Neural cell (in vitro differentiated cells): ENCODE data around the gene SYT1. TPM values are rescaled to one million over a fixed set of nuclear protein-coding genes. Genes with fewer than 3 reads are reported as not detected.

Experiments used
- H2AFZ ChIP-seq: fragments of 200-600, 300-800 bp; sonication (generic), shearing (Covaris generic); 2 replicates; pipeline ENCODE4 v1.6.0; 2014; ENCODE audit warnings: low read depth, mild to moderate bottlenecking, antibody characterized with exemption, low read length, moderate library complexity
- H3F3A ChIP-seq: fragments of 200-600 bp; shearing (Covaris generic); 2 replicates; pipeline ENCODE4 v1.6.1; 2016; ENCODE audit warnings: mild to moderate bottlenecking, moderate library complexity, mixed read lengths, antibody characterized with exemption, low read length; ENCODE audit not compliant: insufficient read depth, poor library complexity, severe bottlenecking
- H3K27ac ChIP-seq: fragments of 200-600, 300-800 bp; sonication (generic), shearing (Covaris generic); 2 replicates; pipeline ENCODE4 v1.5.1; 2014; ENCODE audit warnings: mild to moderate bottlenecking, low read length, moderate library complexity
- H3K27me3 ChIP-seq: fragments of 300-800, 200-600 bp; sonication (generic), shearing (Covaris generic); 2 replicates; pipeline ENCODE4 v1.6.0; 2014; ENCODE audit warnings: mild to moderate bottlenecking, low read depth, low read length, moderate library complexity; ENCODE audit not compliant: insufficient read depth
- H3K36me3 ChIP-seq: fragments of 300-800, 200-600 bp; sonication (generic), shearing (Covaris generic); 2 replicates; pipeline ENCODE4 v1.5.1; 2014; ENCODE audit warnings: mild to moderate bottlenecking, antibody characterized with exemption, low read length, moderate library complexity; ENCODE audit not compliant: insufficient read depth
- H3K4me2 ChIP-seq: fragments of 300-800, 200-600 bp; sonication (generic), shearing (Covaris generic); 2 replicates; pipeline ENCODE4 v1.6.0; 2014; ENCODE audit warnings: mild to moderate bottlenecking, low read length
- H3K4me3 ChIP-seq: fragments of 300-800, 200-600 bp; sonication (generic), shearing (Covaris generic); 2 replicates; pipeline ENCODE4 v1.5.1; 2014; ENCODE audit warnings: mild to moderate bottlenecking, low read length, moderate library complexity
- H3K79me2 ChIP-seq: fragments of 200-600 bp; shearing (Covaris generic); replicated peaks from 2 replicates; pipeline ENCODE4 v1.6.0; 2014; ENCODE audit warnings: mild to moderate bottlenecking, low read length, moderate library complexity; ENCODE audit not compliant: insufficient read depth
- H3K9ac ChIP-seq: fragments of 300-800, 200-600 bp; sonication (generic), shearing (Covaris generic); 2 replicates; pipeline ENCODE4 v1.6.1; 2016; ENCODE audit warnings: mild to moderate bottlenecking, low read length, mixed read lengths
- H3K9me2 ChIP-seq: fragments of 200-600 bp; shearing (Covaris generic); 2 replicates; pipeline ENCODE4 v1.6.1; 2016; ENCODE audit warnings: mild to moderate bottlenecking, low read length, mixed read lengths; ENCODE audit not compliant: insufficient read depth
- H3K9me3 ChIP-seq: fragments of 200-600, 300-800 bp; sonication (generic), shearing (Covaris generic); 2 replicates; pipeline ENCODE4 v1.6.1; 2016; ENCODE audit warnings: mild to moderate bottlenecking, mixed run types, low read length, moderate library complexity, mixed read lengths
- H4K20me1 ChIP-seq: fragments of 200-600 bp; shearing (Covaris generic); 2 replicates; pipeline ENCODE4 v1.6.1; 2016; ENCODE audit warnings: mild to moderate bottlenecking, mixed run types; ENCODE audit not compliant: insufficient read depth
- EP300 ChIP-seq: fragments of 450-650 bp; conservative IDR thresholded peaks from 2 replicates; pipeline ENCODE4 v1.6.1; 2014; ENCODE audit warnings: antibody characterized with exemption, mild to moderate bottlenecking, moderate library complexity; ENCODE audit not compliant: poor library complexity, severe bottlenecking
- EZH2 ChIP-seq: fragments of 200-600, 300-800 bp; shearing (Covaris generic), sonication (generic); IDR thresholded peaks from 2 replicates; pipeline ENCODE4 v1.6.1; 2014; ENCODE audit warnings: antibody characterized with exemption, low read length, borderline replicate concordance, mild to moderate bottlenecking; ENCODE audit not compliant: insufficient read depth, poor library complexity, severe bottlenecking
- MXI1 ChIP-seq: fragments of 450-650 bp; conservative IDR thresholded peaks from 2 replicates; pipeline ENCODE4 v1.6.1; 2014; ENCODE audit warnings: antibody characterized with exemption, mild to moderate bottlenecking; ENCODE audit not compliant: poor library complexity, severe bottlenecking
- POLR2AphosphoS5 ChIP-seq: IDR thresholded peaks from 2 replicates; pipeline ENCODE4 v1.6.1; 2012
- RAD21 ChIP-seq: fragments of 450-650 bp; conservative IDR thresholded peaks from 2 replicates; pipeline ENCODE4 v1.6.1; 2014; ENCODE audit warnings: antibody characterized with exemption, mild to moderate bottlenecking, moderate library complexity
- SMC3 ChIP-seq: fragments of 450-650 bp; conservative IDR thresholded peaks from 2 replicates; pipeline ENCODE4 v1.6.1; 2014; ENCODE audit warnings: antibody characterized with exemption, mild to moderate bottlenecking, moderate library complexity; ENCODE audit not compliant: poor library complexity
- TAF1 ChIP-seq: IDR thresholded peaks from 2 replicates; pipeline ENCODE4 v1.6.1; 2012; ENCODE audit warnings: low read depth
- polyA plus RNA-seq: library from polyadenylated mRNA; depleted of rRNA; stranded (reverse); fragments of >200 nt; gene quantifications from 2 replicates; pipeline ENCODE4 v1.2.3, GENCODE V29; 2014
- TF ChIP-seq, protein P1 (sequence below): IDR thresholded peaks from 2 replicates; pipeline ENCODE4 v1.6.1; 2012; ENCODE audit warnings: borderline replicate concordance
- TF ChIP-seq, protein P2 (sequence below): fragments of 450-650 bp; IDR thresholded peaks from 2 replicates; pipeline ENCODE4 v1.5.1; 2014; ENCODE audit warnings: antibody characterized with exemption, mild to moderate bottlenecking, moderate library complexity; ENCODE audit not compliant: poor library complexity, severe bottlenecking

SYT1 gene
- polyA plus RNA-seq, 1 donor from 2014 or later, result 103 TPM

DNA sequence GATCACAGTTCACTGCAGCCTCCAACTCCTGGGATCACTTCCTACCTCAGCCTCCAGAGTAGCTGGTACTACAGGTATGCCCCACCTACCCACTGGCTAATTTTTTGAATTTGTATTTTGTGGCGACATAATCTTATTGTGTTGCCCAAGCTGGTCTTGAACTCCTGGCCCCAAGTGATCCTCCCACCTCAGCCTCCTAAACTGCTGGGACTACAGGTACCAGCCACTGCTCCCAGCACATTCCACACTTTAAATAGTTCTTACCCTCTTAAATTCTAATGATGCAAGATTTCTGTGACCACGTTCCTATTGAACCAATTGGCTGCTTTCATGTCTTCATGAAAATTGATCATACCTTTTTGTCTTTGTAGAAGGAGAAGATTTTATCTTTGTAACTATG lies 96.6 kb downstream of the SYT1 start:
- Histone ChIP-seq H3K9ac (no peak overlapping the region), H3K36me3 (no peaks in the 10 kb centered on the region), H3K4me2 (no peak overlapping the region), H3K9me2 (no peaks in the 10 kb centered on the region), H3K27ac (no peak overlapping the region), H3K9me3 (no peaks in the 10 kb centered on the region), H3K27me3 (no peaks in the 10 kb centered on the region), H4K20me1 (no peaks in the 10 kb centered on the region), H3K79me2 (no peaks in the 10 kb centered on the region), H3F3A (no peaks in the 10 kb centered on the region), H2AFZ (no peak overlapping the region), H3K4me3 (no peak overlapping the region)
- TF ChIP-seq EP300, result no peak
- TF ChIP-seq RAD21, result no peak
- TF ChIP-seq POLR2AphosphoS5, result no peak
- TF ChIP-seq, protein P1, sequence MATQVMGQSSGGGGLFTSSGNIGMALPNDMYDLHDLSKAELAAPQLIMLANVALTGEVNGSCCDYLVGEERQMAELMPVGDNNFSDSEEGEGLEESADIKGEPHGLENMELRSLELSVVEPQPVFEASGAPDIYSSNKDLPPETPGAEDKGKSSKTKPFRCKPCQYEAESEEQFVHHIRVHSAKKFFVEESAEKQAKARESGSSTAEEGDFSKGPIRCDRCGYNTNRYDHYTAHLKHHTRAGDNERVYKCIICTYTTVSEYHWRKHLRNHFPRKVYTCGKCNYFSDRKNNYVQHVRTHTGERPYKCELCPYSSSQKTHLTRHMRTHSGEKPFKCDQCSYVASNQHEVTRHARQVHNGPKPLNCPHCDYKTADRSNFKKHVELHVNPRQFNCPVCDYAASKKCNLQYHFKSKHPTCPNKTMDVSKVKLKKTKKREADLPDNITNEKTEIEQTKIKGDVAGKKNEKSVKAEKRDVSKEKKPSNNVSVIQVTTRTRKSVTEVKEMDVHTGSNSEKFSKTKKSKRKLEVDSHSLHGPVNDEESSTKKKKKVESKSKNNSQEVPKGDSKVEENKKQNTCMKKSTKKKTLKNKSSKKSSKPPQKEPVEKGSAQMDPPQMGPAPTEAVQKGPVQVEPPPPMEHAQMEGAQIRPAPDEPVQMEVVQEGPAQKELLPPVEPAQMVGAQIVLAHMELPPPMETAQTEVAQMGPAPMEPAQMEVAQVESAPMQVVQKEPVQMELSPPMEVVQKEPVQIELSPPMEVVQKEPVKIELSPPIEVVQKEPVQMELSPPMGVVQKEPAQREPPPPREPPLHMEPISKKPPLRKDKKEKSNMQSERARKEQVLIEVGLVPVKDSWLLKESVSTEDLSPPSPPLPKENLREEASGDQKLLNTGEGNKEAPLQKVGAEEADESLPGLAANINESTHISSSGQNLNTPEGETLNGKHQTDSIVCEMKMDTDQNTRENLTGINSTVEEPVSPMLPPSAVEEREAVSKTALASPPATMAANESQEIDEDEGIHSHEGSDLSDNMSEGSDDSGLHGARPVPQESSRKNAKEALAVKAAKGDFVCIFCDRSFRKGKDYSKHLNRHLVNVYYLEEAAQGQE, result no peak
- TF ChIP-seq TAF1, result no peak
- TF ChIP-seq, protein P2, sequence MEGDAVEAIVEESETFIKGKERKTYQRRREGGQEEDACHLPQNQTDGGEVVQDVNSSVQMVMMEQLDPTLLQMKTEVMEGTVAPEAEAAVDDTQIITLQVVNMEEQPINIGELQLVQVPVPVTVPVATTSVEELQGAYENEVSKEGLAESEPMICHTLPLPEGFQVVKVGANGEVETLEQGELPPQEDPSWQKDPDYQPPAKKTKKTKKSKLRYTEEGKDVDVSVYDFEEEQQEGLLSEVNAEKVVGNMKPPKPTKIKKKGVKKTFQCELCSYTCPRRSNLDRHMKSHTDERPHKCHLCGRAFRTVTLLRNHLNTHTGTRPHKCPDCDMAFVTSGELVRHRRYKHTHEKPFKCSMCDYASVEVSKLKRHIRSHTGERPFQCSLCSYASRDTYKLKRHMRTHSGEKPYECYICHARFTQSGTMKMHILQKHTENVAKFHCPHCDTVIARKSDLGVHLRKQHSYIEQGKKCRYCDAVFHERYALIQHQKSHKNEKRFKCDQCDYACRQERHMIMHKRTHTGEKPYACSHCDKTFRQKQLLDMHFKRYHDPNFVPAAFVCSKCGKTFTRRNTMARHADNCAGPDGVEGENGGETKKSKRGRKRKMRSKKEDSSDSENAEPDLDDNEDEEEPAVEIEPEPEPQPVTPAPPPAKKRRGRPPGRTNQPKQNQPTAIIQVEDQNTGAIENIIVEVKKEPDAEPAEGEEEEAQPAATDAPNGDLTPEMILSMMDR, result no peak
- TF ChIP-seq EZH2, result no peak
- no peak for TF ChIP-seq SMC3
- TF ChIP-seq MXI1, result no peak

DNA sequence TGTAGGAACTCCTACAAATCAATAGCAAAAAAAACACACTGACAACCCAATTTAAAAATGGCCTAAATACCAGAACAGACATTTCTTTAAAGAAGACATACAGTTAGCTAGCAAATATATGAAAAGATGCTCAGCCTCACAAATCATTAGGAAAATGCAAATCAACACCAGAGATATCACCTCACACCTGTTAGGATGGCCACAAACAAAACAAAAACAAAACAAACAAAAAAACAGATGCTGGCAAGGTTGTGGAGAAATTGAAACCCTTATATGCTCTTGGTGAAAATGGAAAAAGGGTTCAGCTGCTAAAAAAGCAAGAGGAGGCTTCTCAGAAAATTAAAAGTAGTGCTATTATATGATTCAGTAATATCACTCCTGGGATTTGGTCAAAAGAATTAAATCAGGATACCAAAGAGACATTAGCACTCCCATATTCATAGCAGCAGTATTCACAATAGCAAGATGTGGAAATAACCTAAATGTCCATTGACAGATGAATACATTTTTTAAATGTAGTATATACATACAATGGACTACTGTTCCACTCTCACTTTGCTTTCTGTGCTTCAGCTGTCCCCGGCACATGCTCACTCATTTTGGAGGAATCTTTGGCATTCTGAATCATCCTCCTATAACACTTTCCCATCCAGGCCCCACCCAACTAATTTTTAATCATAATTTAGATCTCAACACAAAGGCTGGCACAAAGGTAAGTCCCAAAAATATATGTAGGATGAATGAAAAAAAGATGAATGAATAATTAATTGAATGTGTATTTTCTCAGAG lies 99.1 kb downstream of the SYT1 start:
- Histone ChIP-seq H3F3A (no peaks in the 10 kb centered on the region), H3K9me2 (no peaks in the 10 kb centered on the region), H3K9ac (no peak overlapping the region), H3K27me3 (no peaks in the 10 kb centered on the region), H4K20me1 (no peaks in the 10 kb centered on the region), H3K79me2 (no peaks in the 10 kb centered on the region), H2AFZ (no peak overlapping the region), H3K4me3 (no peak overlapping the region), H3K36me3 (no peaks in the 10 kb centered on the region), H3K27ac (no peak overlapping the region), H3K4me2 (no peak overlapping the region), H3K9me3 (no peaks in the 10 kb centered on the region)
- TF ChIP-seq, protein P1, result no peak
- TF ChIP-seq RAD21, result no peak
- TF ChIP-seq, protein P2, result no peak
- no peak for TF ChIP-seq SMC3
- no peak for TF ChIP-seq TAF1
- no peak for TF ChIP-seq MXI1
- no peak for TF ChIP-seq EZH2
- no peak for TF ChIP-seq EP300
- TF ChIP-seq POLR2AphosphoS5, result no peak
